Hepatocyte (in vitro differentiated cells): ENCODE measurements around the gene CD1D. TPM values are rescaled to one million over a fixed set of nuclear protein-coding genes. Genes with fewer than 3 reads are reported as not detected.

ENCODE experiments used
- DNase-seq: peaks from one replicate; pipeline ENCODE4 v3.0.0-alpha.2; 2016; ENCODE audit warnings: low spot score
- H2AFZ ChIP-seq: fragments of 200-600 bp; sonication (generic); 2 replicates; pipeline ENCODE4 v1.6.0; 2016; ENCODE audit warnings: antibody characterized with exemption, mild to moderate bottlenecking
- H3K27ac ChIP-seq: fragments of 200-600 bp; sonication (generic); 2 replicates; pipeline ENCODE4 v1.5.1; 2016; ENCODE audit warnings: mild to moderate bottlenecking
- H3K27me3 ChIP-seq: fragments of 200-600 bp; sonication (generic); 2 replicates; pipeline ENCODE4 v1.6.1; 2016
- H3K36me3 ChIP-seq: fragments of 200-600 bp; sonication (generic); replicated peaks from 2 replicates; pipeline ENCODE4 v1.5.1; 2016; ENCODE audit warnings: low read depth; ENCODE audit not compliant: insufficient read depth
- H3K4me1 ChIP-seq: fragments of 200-600 bp; sonication (generic); 2 replicates; pipeline ENCODE4 v1.5.1; 2016; ENCODE audit warnings: mild to moderate bottlenecking, moderate library complexity; ENCODE audit not compliant: insufficient read depth
- H3K4me2 ChIP-seq: fragments of 200-600 bp; sonication (generic); 2 replicates; pipeline ENCODE4 v1.6.0; 2016
- H3K4me3 ChIP-seq: fragments of 200-600 bp; sonication (generic); 2 replicates; pipeline ENCODE4 v1.5.1; 2016; ENCODE audit warnings: mild to moderate bottlenecking
- H3K79me2 ChIP-seq: fragments of 200-600 bp; sonication (generic); 2 replicates; pipeline ENCODE4 v1.6.0; 2017; ENCODE audit warnings: mild to moderate bottlenecking
- H3K9me2 ChIP-seq: fragments of 200-600 bp; sonication (generic); replicated peaks from 2 replicates; pipeline ENCODE4 v1.6.0; 2017; ENCODE audit warnings: mild to moderate bottlenecking; ENCODE audit not compliant: insufficient read depth
- H3K9me3 ChIP-seq: fragments of 200-600 bp; sonication (generic); 2 replicates; pipeline ENCODE4 v1.5.1; 2016; ENCODE audit warnings: low read depth, mild to moderate bottlenecking
- H4K20me1 ChIP-seq: fragments of 200-600 bp; sonication (generic); 2 replicates; pipeline ENCODE4 v1.6.0; 2016; ENCODE audit warnings: mild to moderate bottlenecking; ENCODE audit not compliant: insufficient read depth, poor library complexity, severe bottlenecking
- CTCF ChIP-seq: fragments of 200-600 bp; sonication (generic); IDR thresholded peaks from 2 replicates; pipeline ENCODE4 v1.5.1; 2016; ENCODE audit warnings: antibody characterized with exemption, mild to moderate bottlenecking; ENCODE audit not compliant: poor library complexity
- EZH2 ChIP-seq: fragments of 200-600 bp; sonication (generic); IDR thresholded peaks from 2 replicates; pipeline ENCODE4 v1.6.1; 2016; ENCODE audit warnings: antibody characterized with exemption, mild to moderate bottlenecking, borderline replicate concordance
- EZH2phosphoT487 ChIP-seq: fragments of 200-600 bp; sonication (generic); IDR thresholded peaks from one replicate; pipeline ENCODE4 v1.6.1; 2018; ENCODE audit warnings: antibody characterized with exemption, mild to moderate bottlenecking, low read depth, moderate library complexity; ENCODE audit not compliant: unreplicated experiment, severe bottlenecking
- WGBS: methylation state at CpG from one replicate; pipeline ENCODE4 v1.1.6; 2016; ENCODE audit warnings: low lambda C conversion rate; ENCODE audit errors: missing lambda C conversion rate; 5-methylcytosine and 5-hydroxymethylcytosine counted together
- polyA plus RNA-seq: library from polyadenylated mRNA; unstranded; fragments of >200 nt; fragmentation: Nextera tagmentation; extraction: Ambion mirVana; gene quantifications from 2 replicates; pipeline ENCODE4 v1.2.1, GENCODE V29; 2016
- total RNA-seq: library from RNA; depleted of rRNA; stranded (reverse); fragments of >200 nt; gene quantifications from 2 replicates; pipeline ENCODE4 v1.2.3, GENCODE V29; 2014

CD1D gene
- total and polyA plus RNA-seq, 2 experiments from 2014 or later = 3.7 to 3.9 TPM

- WGBS = 72% methylated on average over 3 of the region's 3 CpGs
- H3K27ac ChIP-seq = no peak overlapping the region
- TF ChIP-seq EZH2phosphoT487 (no peak), EZH2 (no peak), CTCF (no peak)
Observed at GRCh38 chr1:158154501-158154900, 26.2 kb upstream of the CD1D start.

GRCh38 chr1:158155673-158156072, 25.0 kb upstream of the CD1D start:
- no peaks in the 10 kb centered on the region for H3K9me2 ChIP-seq
- H2AFZ ChIP-seq = no peak overlapping the region
- DNase-seq = no peak
- 93% methylated on average over 1 of the region's 1 CpG for WGBS
- no peak overlapping the region for H3K27ac ChIP-seq
- no peak overlapping the region for H3K4me3 ChIP-seq
- TF ChIP-seq CTCF (no peak), EZH2phosphoT487 (no peak), EZH2 (no peak)
- H3K79me2 ChIP-seq = no peaks in the 10 kb centered on the region
- H3K9me3 ChIP-seq = no peaks in the 10 kb centered on the region
- no peaks in the 10 kb centered on the region for H3K36me3 ChIP-seq
- no peaks in the 10 kb centered on the region for H4K20me1 ChIP-seq
- H3K4me2 ChIP-seq = no peak overlapping the region
- no peaks in the 10 kb centered on the region for H3K4me1 ChIP-seq
- peaks cover 6% of the 10 kb centered on the region for H3K27me3 ChIP-seq

More at GRCh38 chr1:158154501-158154900, 26.2 kb upstream of the CD1D start:
- Histone ChIP-seq H3K36me3 (no peaks in the 10 kb centered on the region), H3K9me3 (no peaks in the 10 kb centered on the region), H3K4me2 (no peak overlapping the region), H2AFZ (no peak overlapping the region), H3K9me2 (no peaks in the 10 kb centered on the region), H3K4me3 (no peak overlapping the region), H3K79me2 (no peaks in the 10 kb centered on the region), H3K4me1 (no peaks in the 10 kb centered on the region), H3K27me3 (peaks cover 6% of the 10 kb centered on the region), H4K20me1 (no peaks in the 10 kb centered on the region)
- DNase-seq = no peak

- peaks cover 13% of the 10 kb centered on the region for H3K27me3 ChIP-seq
- H4K20me1 ChIP-seq = no peaks in the 10 kb centered on the region
- no peaks in the 10 kb centered on the region for H3K36me3 ChIP-seq
- no peaks in the 10 kb centered on the region for H3K9me3 ChIP-seq
- H3K4me2 ChIP-seq = no peak overlapping the region
- no peaks in the 10 kb centered on the region for H3K79me2 ChIP-seq
- TF ChIP-seq CTCF (no peak), EZH2 (no peak), EZH2phosphoT487 (no peak)
- H2AFZ ChIP-seq = no peak overlapping the region
- no peaks in the 10 kb centered on the region for H3K9me2 ChIP-seq
- no peak for DNase-seq
- no peak overlapping the region for H3K4me3 ChIP-seq
- H3K27ac ChIP-seq = no peak overlapping the region
- H3K4me1 ChIP-seq = no peaks in the 10 kb centered on the region
Observed at GRCh38 chr1:158159597-158159996, 21.1 kb upstream of the CD1D start.

GRCh38 chr1:158161446-158161845, 19.2 kb upstream of the CD1D start:
- H3K79me2 ChIP-seq = no peaks in the 10 kb centered on the region
- H3K9me2 ChIP-seq = no peaks in the 10 kb centered on the region
- H4K20me1 ChIP-seq = no peaks in the 10 kb centered on the region
- no peak overlapping the region for H3K4me2 ChIP-seq
- H3K4me1 ChIP-seq = no peaks in the 10 kb centered on the region
- H3K9me3 ChIP-seq = no peaks in the 10 kb centered on the region
- TF ChIP-seq EZH2phosphoT487 (no peak), CTCF (no peak), EZH2 (no peak)
- no peak overlapping the region for H2AFZ ChIP-seq
- WGBS = 60% methylated on average over 2 of the region's 2 CpGs
- H3K27me3 ChIP-seq = peaks cover 13% of the 10 kb centered on the region
- H3K36me3 ChIP-seq = no peaks in the 10 kb centered on the region
- H3K27ac ChIP-seq = no peak overlapping the region
- no peak for DNase-seq
- no peak overlapping the region for H3K4me3 ChIP-seq
